ENCODE results near the gene KHSRP. TPM values are rescaled to one million over a fixed set of nuclear protein-coding genes. Genes with fewer than 3 reads are reported as not detected.

The KHSRP gene
- total and polyA plus RNA-seq, 10 of the 15 experiments (the other 5 are each of a cell fraction or from before 2014, with no cell fraction given) = 4.8 to 440 (median 82.0) TPM

DNA sequence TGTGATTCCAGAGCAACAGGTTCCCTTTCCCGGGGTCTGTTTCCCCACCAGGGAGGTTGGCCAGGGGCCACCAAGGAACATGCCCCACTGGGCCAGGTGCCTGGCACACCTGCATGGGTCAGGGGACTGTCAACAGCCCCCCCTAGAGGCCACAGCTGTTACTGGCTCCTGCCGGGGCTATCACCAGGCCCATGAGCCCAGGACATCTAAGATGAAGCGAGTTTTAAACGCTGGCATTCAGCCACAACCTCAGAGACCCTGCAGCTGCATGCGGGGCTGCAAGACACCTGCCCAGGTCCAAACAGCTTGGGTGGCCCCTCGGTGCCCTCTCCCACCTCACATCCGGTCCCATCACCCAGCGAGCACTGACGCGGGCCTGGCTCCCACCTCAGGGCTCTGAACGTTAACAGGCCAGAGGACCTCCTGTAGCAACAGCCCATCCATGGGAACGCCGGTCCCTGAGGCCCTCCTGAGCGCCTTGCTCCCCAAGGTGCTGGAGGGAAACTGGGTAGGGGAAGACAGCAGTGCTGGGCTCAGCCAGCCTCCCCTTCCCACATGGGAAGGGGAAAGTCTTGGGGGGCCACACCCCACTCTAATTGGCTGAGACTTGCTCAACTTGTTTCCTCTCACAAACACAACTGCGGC is 12.0 kb downstream of the KHSRP start (continued):
- TF ChIP-seq, protein P1, sequence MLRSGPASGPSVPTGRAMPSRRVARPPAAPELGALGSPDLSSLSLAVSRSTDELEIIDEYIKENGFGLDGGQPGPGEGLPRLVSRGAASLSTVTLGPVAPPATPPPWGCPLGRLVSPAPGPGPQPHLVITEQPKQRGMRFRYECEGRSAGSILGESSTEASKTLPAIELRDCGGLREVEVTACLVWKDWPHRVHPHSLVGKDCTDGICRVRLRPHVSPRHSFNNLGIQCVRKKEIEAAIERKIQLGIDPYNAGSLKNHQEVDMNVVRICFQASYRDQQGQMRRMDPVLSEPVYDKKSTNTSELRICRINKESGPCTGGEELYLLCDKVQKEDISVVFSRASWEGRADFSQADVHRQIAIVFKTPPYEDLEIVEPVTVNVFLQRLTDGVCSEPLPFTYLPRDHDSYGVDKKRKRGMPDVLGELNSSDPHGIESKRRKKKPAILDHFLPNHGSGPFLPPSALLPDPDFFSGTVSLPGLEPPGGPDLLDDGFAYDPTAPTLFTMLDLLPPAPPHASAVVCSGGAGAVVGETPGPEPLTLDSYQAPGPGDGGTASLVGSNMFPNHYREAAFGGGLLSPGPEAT (IDR thresholded peaks at IDR 0.05; ENCODE audit: low read depth) = no peak
- TF ChIP-seq, protein P2, sequence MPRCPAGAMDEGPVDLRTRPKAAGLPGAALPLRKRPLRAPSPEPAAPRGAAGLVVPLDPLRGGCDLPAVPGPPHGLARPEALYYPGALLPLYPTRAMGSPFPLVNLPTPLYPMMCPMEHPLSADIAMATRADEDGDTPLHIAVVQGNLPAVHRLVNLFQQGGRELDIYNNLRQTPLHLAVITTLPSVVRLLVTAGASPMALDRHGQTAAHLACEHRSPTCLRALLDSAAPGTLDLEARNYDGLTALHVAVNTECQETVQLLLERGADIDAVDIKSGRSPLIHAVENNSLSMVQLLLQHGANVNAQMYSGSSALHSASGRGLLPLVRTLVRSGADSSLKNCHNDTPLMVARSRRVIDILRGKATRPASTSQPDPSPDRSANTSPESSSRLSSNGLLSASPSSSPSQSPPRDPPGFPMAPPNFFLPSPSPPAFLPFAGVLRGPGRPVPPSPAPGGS (IDR thresholded peaks at IDR 0.05; ENCODE audit: borderline replicate concordance, insufficient read depth, low read depth, low read length, poor library complexity, severe bottlenecking) = no peak
- no peak for TF ChIP-seq YY1 (IDR thresholded peaks at IDR 0.05; ENCODE audit: low read depth, low read length)
- TF ChIP-seq ZNF622 (IDR thresholded peaks at IDR 0.05) = no peak
- TF ChIP-seq TCF3 (IDR thresholded peaks at IDR 0.05; ENCODE audit: borderline replicate concordance, insufficient read depth, low read depth, low read length) = 0 out of 2 replicates have a peak, but pooled peaks have one; percentile 40
- TF ChIP-seq HDGF (IDR thresholded peaks at IDR 0.05) = no peak
- TF ChIP-seq ATF7 (IDR thresholded peaks at IDR 0.05; ENCODE audit: low read depth) = no peak
- no peak for TF ChIP-seq TARDBP (IDR thresholded peaks at IDR 0.05; ENCODE audit: borderline replicate concordance)
- TF ChIP-seq, protein P3, sequence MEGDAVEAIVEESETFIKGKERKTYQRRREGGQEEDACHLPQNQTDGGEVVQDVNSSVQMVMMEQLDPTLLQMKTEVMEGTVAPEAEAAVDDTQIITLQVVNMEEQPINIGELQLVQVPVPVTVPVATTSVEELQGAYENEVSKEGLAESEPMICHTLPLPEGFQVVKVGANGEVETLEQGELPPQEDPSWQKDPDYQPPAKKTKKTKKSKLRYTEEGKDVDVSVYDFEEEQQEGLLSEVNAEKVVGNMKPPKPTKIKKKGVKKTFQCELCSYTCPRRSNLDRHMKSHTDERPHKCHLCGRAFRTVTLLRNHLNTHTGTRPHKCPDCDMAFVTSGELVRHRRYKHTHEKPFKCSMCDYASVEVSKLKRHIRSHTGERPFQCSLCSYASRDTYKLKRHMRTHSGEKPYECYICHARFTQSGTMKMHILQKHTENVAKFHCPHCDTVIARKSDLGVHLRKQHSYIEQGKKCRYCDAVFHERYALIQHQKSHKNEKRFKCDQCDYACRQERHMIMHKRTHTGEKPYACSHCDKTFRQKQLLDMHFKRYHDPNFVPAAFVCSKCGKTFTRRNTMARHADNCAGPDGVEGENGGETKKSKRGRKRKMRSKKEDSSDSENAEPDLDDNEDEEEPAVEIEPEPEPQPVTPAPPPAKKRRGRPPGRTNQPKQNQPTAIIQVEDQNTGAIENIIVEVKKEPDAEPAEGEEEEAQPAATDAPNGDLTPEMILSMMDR (IDR thresholded peaks at IDR 0.05 in 2 of 3, conservative IDR thresholded peaks at IDR 0.05 in 1 of 3; ENCODE audit: control insufficient read depth in 2 of 3, extremely low read depth in 1 of 3, insufficient read depth in 1 of 3, low read depth in 3 of 3, low read length in 3 of 3) = peak; percentile 42 to 75 (median 57)
- TF ChIP-seq, protein P4, sequence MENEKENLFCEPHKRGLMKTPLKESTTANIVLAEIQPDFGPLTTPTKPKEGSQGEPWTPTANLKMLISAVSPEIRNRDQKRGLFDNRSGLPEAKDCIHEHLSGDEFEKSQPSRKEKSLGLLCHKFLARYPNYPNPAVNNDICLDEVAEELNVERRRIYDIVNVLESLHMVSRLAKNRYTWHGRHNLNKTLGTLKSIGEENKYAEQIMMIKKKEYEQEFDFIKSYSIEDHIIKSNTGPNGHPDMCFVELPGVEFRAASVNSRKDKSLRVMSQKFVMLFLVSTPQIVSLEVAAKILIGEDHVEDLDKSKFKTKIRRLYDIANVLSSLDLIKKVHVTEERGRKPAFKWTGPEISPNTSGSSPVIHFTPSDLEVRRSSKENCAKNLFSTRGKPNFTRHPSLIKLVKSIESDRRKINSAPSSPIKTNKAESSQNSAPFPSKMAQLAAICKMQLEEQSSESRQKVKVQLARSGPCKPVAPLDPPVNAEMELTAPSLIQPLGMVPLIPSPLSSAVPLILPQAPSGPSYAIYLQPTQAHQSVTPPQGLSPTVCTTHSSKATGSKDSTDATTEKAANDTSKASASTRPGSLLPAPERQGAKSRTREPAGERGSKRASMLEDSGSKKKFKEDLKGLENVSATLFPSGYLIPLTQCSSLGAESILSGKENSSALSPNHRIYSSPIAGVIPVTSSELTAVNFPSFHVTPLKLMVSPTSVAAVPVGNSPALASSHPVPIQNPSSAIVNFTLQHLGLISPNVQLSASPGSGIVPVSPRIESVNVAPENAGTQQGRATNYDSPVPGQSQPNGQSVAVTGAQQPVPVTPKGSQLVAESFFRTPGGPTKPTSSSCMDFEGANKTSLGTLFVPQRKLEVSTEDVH (IDR thresholded peaks at IDR 0.05; ENCODE audit: low read depth, partially characterized antibody) = no peak
- peak; percentile 39; the same call in 1 of the 2 replicates for TF ChIP-seq BCL11A (IDR thresholded peaks at IDR 0.05; ENCODE audit: low read depth, low read length)
- TF ChIP-seq TCF12 (IDR thresholded peaks at IDR 0.05; ENCODE audit: low read depth, low read length) = 0 out of 2 replicates have a peak, but pooled peaks have one; percentile 24
- TF ChIP-seq SMAD5 (IDR thresholded peaks at IDR 0.05; ENCODE audit: low read depth) = peak; percentile 45; the same call in 1 of the 2 replicates

All from GM12878 (cell line).